DMS 273 (cell line): ENCODE measurements around the gene GJB2.

Source experiments
- DNase-seq: peaks from one replicate; lab custom pipeline; 2025; ENCODE audit not compliant: unreplicated experiment; lab: John Stamatoyannopoulos, UW

The GJB2 gene

GRCh38 chr13:20142927-20143480 is 49.7 kb downstream of the GJB2 start:
- DNase-seq = no peak

GRCh38 chr13:20142023-20142926 is 50.5 kb downstream of the GJB2 start:
- DNase-seq = no peak

GRCh38 chr13:20141238-20142022 is 51.3 kb downstream of the GJB2 start:
- DNase-seq = no peak

GRCh38 chr13:20140487-20140886 is 52.3 kb downstream of the GJB2 start:
- DNase-seq = no peak

GRCh38 chr13:20137875-20138274 is 54.9 kb downstream of the GJB2 start:
- no peak for DNase-seq
